ENCODE data around the gene RHBDL2. TPM values are rescaled to one million over a fixed set of nuclear protein-coding genes. Genes with fewer than 3 reads are reported as not detected.
A peak's percentile ranks its signal among the peaks of the same experiment; 100 is the strongest.

The RHBDL2 gene
- polyA plus RNA-seq, 1 donor: 0.72 TPM

- Histone ChIP-seq H3K36me3 (ENCODE audit: control insufficient read depth, insufficient read depth, low read length) (no peaks in the 10 kb centered on the region), H3K27ac (ENCODE audit: low read length) (no peak overlapping the region), H3K9me3 (ENCODE audit: control insufficient read depth, low read depth, low read length) (no peaks in the 10 kb centered on the region), H3K27me3 (ENCODE audit: control insufficient read depth, insufficient read depth, low read length) (no peaks in the 10 kb centered on the region), H3K4me3 (ENCODE audit: low read length) (no peak overlapping the region), H3K4me1 (ENCODE audit: control insufficient read depth, insufficient read depth, low read length) (no peaks in the 10 kb centered on the region)
- WGBS (ENCODE audit: insufficient coverage, low lambda C conversion rate): 89% methylated on average over 3 of the region's 9 CpGs
- no peak for DNase-seq
These were observed 53.0 kb downstream of the RHBDL2 start for GRCh38 chr1:38888423-38889333.

DNA sequence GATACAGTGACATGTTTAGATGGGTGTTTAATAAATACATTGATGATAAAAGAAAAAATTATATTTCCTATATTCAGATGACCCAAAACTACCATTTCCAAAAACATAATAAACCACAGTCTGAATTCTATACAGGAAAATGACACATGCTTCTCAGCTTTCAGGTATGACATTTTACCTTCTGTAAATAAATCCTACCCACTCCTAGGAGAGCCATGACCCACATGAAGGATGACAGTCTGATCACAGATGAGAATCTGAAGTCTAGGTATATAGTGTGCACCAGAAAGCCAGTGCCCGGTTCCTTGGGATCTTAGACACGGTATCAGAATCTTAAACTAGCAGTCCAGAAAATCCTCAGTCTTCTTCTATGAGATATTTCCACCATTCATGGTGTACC is 56.5 kb downstream of the RHBDL2 start:
- Histone ChIP-seq H3K27me3 (ENCODE audit: control insufficient read depth, insufficient read depth, low read length) (no peaks in the 10 kb centered on the region), H3K36me3 (ENCODE audit: control insufficient read depth, insufficient read depth, low read length) (no peaks in the 10 kb centered on the region)
- no CpG with 5 or more reads among the region's 2 CpGs for WGBS (ENCODE audit: insufficient coverage, low lambda C conversion rate)

DNA sequence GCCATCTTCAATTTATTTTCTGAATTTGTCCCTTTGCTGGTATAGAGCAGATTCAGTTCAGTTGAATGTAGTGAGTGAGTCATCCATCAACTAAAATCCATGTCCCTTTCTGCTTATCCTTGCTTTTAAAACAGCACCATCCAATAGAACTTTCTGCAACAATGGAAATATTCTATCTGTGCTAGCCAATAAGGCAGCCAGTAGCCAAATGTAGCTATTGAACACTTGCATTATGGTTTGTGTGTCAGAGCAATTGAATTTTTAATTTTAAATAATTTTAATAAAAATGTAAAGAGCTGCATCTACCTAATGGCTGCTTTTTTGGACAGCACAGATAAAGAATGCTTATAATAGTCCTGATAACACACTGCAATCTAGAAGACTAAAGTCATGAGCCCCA is 60.1 kb downstream of the RHBDL2 start, which contains the start of gene GJA9:
TSS of gene GJA9 (minus strand) at position 101 of the 400 bp plus-strand sequence. CDS start 5,489 bp downstream, outside the sequence.
- Histone ChIP-seq H3K4me1 (ENCODE audit: control insufficient read depth, insufficient read depth, low read length) (no peaks in the 10 kb centered on the region), H3K4me3 (ENCODE audit: low read length) (no peak within 1 kb of the TSS), H3K36me3 (ENCODE audit: control insufficient read depth, insufficient read depth, low read length) (no peaks in the 10 kb centered on the region), H3K9me3 (ENCODE audit: control insufficient read depth, low read depth, low read length) (no peaks in the 10 kb centered on the region), H3K27me3 (ENCODE audit: control insufficient read depth, insufficient read depth, low read length) (no peaks in the 10 kb centered on the region), H3K27ac (ENCODE audit: low read length) (no peak within 1 kb of the TSS)
- DNase-seq: no peak

More for the DNA sequence above, 56.5 kb downstream of the RHBDL2 start:
- Histone ChIP-seq H3K4me3 (ENCODE audit: low read length) (no peak overlapping the region), H3K4me1 (ENCODE audit: control insufficient read depth, insufficient read depth, low read length) (no peaks in the 10 kb centered on the region), H3K9me3 (ENCODE audit: control insufficient read depth, low read depth, low read length) (no peaks in the 10 kb centered on the region), H3K27ac (ENCODE audit: low read length) (no peak overlapping the region)
- DNase-seq: no peak

GRCh38 chr1:38875811-38876210 is 65.8 kb downstream of the RHBDL2 start:
- Histone ChIP-seq H3K4me1 (ENCODE audit: control insufficient read depth, insufficient read depth, low read length) (no peaks in the 10 kb centered on the region), H3K4me3 (ENCODE audit: low read length) (no peak overlapping the region), H3K27ac (ENCODE audit: low read length) (no peak overlapping the region), H3K9me3 (ENCODE audit: control insufficient read depth, low read depth, low read length) (no peaks in the 10 kb centered on the region), H3K36me3 (ENCODE audit: control insufficient read depth, insufficient read depth, low read length) (no peaks in the 10 kb centered on the region), H3K27me3 (ENCODE audit: control insufficient read depth, insufficient read depth, low read length) (no peaks in the 10 kb centered on the region)
- WGBS (ENCODE audit: insufficient coverage, low lambda C conversion rate): no CpG with 5 or more reads among the region's 2 CpGs
- DNase-seq: no peak

DNA sequence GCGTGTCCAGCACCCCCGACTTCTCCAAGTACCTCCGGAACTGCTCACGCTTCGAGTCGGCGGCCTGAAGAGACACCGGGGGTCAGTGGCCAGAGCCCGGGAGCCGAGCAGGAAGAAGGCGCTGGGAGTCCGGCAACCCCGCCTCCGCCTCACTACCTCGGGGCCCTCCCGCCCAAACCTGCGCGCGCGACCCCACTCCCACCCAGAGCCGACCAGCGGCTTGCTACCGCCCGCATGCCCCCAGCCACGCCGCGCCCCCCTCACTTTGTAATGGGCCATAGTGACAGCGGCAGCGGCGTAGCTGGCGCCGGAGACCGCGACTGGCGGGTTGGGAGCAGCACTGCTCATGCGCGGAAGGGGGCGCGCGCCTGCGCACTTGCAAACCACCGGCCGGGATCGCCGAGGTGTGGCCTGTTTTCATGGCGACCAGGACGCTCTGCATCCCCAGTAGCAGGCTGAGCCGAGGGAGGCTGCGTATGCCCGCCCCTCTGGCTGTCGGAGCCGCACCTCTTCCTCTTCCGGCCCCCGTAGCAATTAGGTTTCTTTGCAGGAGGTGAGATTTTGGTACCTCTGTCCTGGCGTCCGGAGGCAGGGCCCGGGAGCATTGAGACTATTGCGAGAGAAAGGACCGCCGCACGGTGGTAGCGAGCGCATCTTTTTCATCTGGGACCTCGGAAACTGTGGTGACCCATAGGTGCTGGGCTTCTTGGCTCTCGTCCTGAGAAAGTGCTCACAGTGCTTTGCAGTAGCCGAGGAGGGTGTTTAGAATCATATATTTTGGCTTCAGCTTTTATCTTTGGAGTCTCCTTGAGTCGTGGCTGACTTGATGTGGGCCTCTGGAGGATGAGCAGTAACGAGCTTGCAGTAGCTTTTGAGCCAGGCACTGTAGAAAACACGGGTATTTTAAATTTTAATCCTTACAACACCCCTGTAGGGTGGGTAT is 68.3 kb downstream of the RHBDL2 start, which contains the start of gene MYCBP:
TSS of gene MYCBP (minus strand) at position 322 of the 943 bp plus-strand sequence. CDS start at position 279, 43 bp downstream.
- Histone ChIP-seq H3K27me3 (ENCODE audit: control insufficient read depth, insufficient read depth, low read length) (no peaks in the 10 kb centered on the region), H3K9me3 (ENCODE audit: control insufficient read depth, low read depth, low read length) (no peaks in the 10 kb centered on the region), H3K4me3 (ENCODE audit: low read length) (peak within 1 kb of the TSS; percentile 92), H3K27ac (ENCODE audit: low read length) (peak within 1 kb of the TSS; percentile 46), H3K36me3 (ENCODE audit: control insufficient read depth, insufficient read depth, low read length) (no peaks in the 10 kb centered on the region), H3K4me1 (ENCODE audit: control insufficient read depth, insufficient read depth, low read length) (no peaks in the 10 kb centered on the region)
- no CpG with 5 or more reads among the region's 69 CpGs for WGBS (ENCODE audit: insufficient coverage, low lambda C conversion rate)
- peak; percentile 96 to 97 for DNase-seq

- Histone ChIP-seq H3K27me3 (ENCODE audit: control insufficient read depth, insufficient read depth, low read length) (no peaks in the 10 kb centered on the region), H3K4me1 (ENCODE audit: control insufficient read depth, insufficient read depth, low read length) (no peaks in the 10 kb centered on the region), H3K27ac (ENCODE audit: low read length) (no peak overlapping the region), H3K9me3 (ENCODE audit: control insufficient read depth, low read depth, low read length) (no peaks in the 10 kb centered on the region), H3K36me3 (ENCODE audit: control insufficient read depth, insufficient read depth, low read length) (no peaks in the 10 kb centered on the region), H3K4me3 (ENCODE audit: low read length) (peak overlapping the region; percentile 92)
- peak in 1 of 2 donors; percentile 25 for DNase-seq
- WGBS (ENCODE audit: insufficient coverage, low lambda C conversion rate): no CpG with 5 or more reads among the region's 25 CpGs
These were observed 69.1 kb downstream of the RHBDL2 start for GRCh38 chr1:38872401-38873026.

DNA sequence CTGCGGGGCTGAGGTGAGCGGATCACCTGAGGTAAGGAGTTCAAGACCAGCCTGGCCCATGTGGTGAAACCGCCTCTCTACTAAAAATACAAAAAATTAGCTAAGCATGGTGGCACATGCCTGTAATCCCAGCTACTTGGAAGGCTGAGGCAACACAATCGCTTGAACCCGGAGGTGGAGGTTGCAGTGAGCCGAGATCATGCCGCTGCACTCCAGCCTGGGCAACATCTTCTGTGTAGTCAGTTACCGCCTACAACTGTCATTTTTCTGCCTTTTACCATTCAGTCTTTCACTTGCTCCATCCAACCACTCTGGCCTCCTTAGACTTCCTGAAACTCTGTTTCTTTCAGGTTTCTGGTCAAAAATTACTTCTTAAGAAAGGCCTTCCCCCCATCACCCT is 70.6 kb downstream of the RHBDL2 start:
- Histone ChIP-seq H3K4me1 (ENCODE audit: control insufficient read depth, insufficient read depth, low read length) (no peaks in the 10 kb centered on the region), H3K9me3 (ENCODE audit: control insufficient read depth, low read depth, low read length) (no peaks in the 10 kb centered on the region), H3K4me3 (ENCODE audit: low read length) (no peak overlapping the region), H3K36me3 (ENCODE audit: control insufficient read depth, insufficient read depth, low read length) (peaks cover 3% of the 10 kb centered on the region), H3K27me3 (ENCODE audit: control insufficient read depth, insufficient read depth, low read length) (no peaks in the 10 kb centered on the region), H3K27ac (ENCODE audit: low read length) (no peak overlapping the region)
- 67% methylated on average over 1 of the region's 8 CpGs for WGBS (ENCODE audit: insufficient coverage, low lambda C conversion rate)
- no peak for DNase-seq

DNA sequence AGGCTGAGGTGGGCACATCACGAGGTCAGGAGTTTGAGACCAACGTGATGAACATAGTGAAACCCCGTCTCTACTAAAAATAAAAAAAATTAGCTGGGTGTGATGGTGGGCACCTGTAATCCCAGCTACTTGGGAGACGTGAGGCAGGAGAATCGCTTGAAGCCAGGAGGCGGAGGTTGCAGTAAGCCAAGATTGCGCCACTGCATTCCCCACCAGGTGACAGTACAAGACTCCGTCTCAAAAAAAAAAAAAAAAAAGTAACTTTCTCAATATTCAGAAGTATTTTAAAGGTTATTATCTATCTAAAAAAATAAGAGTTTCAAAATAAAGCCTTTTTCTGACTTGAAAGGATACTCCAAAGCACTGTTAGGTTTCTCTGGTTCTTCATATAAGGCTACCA is 74.4 kb downstream of the RHBDL2 start:
- DNase-seq: no peak
- Histone ChIP-seq H3K4me3 (ENCODE audit: low read length) (no peak overlapping the region), H3K27ac (ENCODE audit: low read length) (no peak overlapping the region), H3K36me3 (ENCODE audit: control insufficient read depth, insufficient read depth, low read length) (peaks cover 8% of the 10 kb centered on the region), H3K9me3 (ENCODE audit: control insufficient read depth, low read depth, low read length) (no peaks in the 10 kb centered on the region), H3K27me3 (ENCODE audit: control insufficient read depth, insufficient read depth, low read length) (no peaks in the 10 kb centered on the region), H3K4me1 (ENCODE audit: control insufficient read depth, insufficient read depth, low read length) (no peaks in the 10 kb centered on the region)
- 60% methylated on average over 1 of the region's 8 CpGs for WGBS (ENCODE audit: insufficient coverage, low lambda C conversion rate)

DNA sequence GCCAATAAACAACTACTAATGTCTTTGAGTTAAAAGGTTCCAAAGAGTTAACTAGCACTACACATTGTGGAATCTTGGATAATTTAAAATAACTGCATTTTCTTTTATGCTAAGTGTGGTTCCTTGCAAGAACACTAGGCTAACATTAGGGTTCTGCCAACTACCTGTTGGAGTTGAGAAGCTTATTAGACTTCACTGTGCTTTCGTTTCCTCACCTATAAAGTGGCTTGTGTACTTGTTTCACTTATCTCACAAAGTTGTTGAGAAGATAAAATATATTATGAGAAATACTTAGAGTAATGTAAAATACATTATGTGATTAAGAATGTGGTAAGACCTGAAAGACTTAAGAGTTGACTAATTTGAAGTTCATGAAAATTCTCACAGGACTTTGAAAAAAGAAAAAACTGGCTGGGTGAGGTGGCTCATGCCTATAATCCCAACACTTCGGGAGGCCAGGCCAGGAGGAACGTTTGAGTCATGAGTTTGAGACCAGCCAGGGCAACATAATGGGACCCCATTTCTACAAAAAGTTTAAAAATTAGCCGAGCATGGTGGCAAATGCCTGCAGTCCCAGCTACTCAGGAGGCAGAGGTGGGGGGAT is 76.4 kb downstream of the RHBDL2 start:
- Histone ChIP-seq H3K36me3 (ENCODE audit: control insufficient read depth, insufficient read depth, low read length) (peaks cover 8% of the 10 kb centered on the region), H3K4me3 (ENCODE audit: low read length) (no peak overlapping the region), H3K27ac (ENCODE audit: low read length) (no peak overlapping the region), H3K9me3 (ENCODE audit: control insufficient read depth, low read depth, low read length) (no peaks in the 10 kb centered on the region), H3K4me1 (ENCODE audit: control insufficient read depth, insufficient read depth, low read length) (peaks cover 3% of the 10 kb centered on the region), H3K27me3 (ENCODE audit: control insufficient read depth, insufficient read depth, low read length) (no peaks in the 10 kb centered on the region)
- no peak for DNase-seq
- WGBS (ENCODE audit: insufficient coverage, low lambda C conversion rate): 100% methylated on average over 1 of the region's 4 CpGs

All from large intestine (tissue), 3 donors.